PFSK-1 (cell line): ENCODE measurements around the gene CAMTA1.
A peak's percentile ranks its signal among the peaks of the same experiment; 100 is the strongest.

ENCODE experiments used
- FOXP2 ChIP-seq: optimal IDR thresholded peaks from 2 replicates; pipeline ENCODE3; 2011; ENCODE audit warnings: borderline replicate concordance, control low read depth, inconsistent platforms; ENCODE audit not compliant: insufficient read depth; ENCODE audit errors: extremely low read length, extremely low read depth
- POLR2AphosphoS5 ChIP-seq: IDR thresholded peaks from 2 replicates; pipeline ENCODE4 v1.6.1; 2012; ENCODE audit warnings: low read depth, mild to moderate bottlenecking, control low read depth, low read length, moderate library complexity
- SIN3A ChIP-seq: IDR thresholded peaks from 2 replicates; pipeline ENCODE4 v1.6.1; 2012; ENCODE audit warnings: mild to moderate bottlenecking, low read length, moderate library complexity, borderline replicate concordance; ENCODE audit not compliant: insufficient read depth
- TAF1 ChIP-seq: IDR thresholded peaks from 2 replicates; pipeline ENCODE4 v1.6.1; 2012; ENCODE audit warnings: low read length, control low read depth, borderline replicate concordance; ENCODE audit not compliant: insufficient read depth
- TF ChIP-seq, protein P1 (sequence below), 2 experiments: IDR thresholded peaks; 2 replicates each; pipeline versions ENCODE4 v1.6.1 to v1.8.0; 2011 to 2012; ENCODE audit warnings: low read depth in 2 of 2, low read length in 2 of 2, control low read depth in 1 of 2, inconsistent platforms in 1 of 2, mild to moderate bottlenecking in 1 of 2, moderate library complexity in 1 of 2; ENCODE audit not compliant: insufficient read depth in 1 of 2

The CAMTA1 gene

DNA sequence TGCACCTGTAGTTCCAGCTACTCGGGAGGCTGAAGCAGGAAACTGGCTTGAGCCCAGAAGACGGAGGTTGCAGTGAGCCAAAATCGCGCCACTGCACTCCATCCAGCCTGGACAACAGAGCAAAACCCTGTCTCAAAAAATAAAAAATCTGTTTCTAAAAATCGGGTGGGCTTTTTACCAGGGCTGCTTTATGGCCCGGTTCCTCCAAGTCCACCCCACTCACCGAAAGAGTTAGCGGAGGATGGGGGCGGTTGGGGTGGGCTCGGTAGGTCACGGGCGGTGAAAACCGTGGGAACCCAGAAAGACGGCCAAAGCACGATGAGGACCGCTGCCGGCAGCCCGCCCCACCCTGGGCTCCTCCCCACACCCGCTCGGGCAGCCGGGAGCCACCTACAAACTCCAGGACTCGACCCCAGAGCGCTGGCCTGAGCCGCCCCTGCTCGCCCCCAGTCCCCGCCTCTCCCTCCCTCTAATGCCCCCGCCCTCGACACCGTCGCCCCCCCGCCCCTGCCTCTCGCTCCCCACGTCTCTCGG lies 998.0 kb downstream of the CAMTA1 start:
- peak; percentile 7 for TF ChIP-seq FOXP2
- TF ChIP-seq, protein P1, sequence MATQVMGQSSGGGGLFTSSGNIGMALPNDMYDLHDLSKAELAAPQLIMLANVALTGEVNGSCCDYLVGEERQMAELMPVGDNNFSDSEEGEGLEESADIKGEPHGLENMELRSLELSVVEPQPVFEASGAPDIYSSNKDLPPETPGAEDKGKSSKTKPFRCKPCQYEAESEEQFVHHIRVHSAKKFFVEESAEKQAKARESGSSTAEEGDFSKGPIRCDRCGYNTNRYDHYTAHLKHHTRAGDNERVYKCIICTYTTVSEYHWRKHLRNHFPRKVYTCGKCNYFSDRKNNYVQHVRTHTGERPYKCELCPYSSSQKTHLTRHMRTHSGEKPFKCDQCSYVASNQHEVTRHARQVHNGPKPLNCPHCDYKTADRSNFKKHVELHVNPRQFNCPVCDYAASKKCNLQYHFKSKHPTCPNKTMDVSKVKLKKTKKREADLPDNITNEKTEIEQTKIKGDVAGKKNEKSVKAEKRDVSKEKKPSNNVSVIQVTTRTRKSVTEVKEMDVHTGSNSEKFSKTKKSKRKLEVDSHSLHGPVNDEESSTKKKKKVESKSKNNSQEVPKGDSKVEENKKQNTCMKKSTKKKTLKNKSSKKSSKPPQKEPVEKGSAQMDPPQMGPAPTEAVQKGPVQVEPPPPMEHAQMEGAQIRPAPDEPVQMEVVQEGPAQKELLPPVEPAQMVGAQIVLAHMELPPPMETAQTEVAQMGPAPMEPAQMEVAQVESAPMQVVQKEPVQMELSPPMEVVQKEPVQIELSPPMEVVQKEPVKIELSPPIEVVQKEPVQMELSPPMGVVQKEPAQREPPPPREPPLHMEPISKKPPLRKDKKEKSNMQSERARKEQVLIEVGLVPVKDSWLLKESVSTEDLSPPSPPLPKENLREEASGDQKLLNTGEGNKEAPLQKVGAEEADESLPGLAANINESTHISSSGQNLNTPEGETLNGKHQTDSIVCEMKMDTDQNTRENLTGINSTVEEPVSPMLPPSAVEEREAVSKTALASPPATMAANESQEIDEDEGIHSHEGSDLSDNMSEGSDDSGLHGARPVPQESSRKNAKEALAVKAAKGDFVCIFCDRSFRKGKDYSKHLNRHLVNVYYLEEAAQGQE (IDR thresholded peaks at IDR 0.05; ENCODE audit: insufficient read depth in 1 of 2, low read depth in 2 of 2, low read length in 2 of 2) = no peak

- TF ChIP-seq TAF1 (no peak), FOXP2 (peak; percentile 5)
- TF ChIP-seq, protein P1 (IDR thresholded peaks at IDR 0.05; ENCODE audit: insufficient read depth in 1 of 2, low read depth in 2 of 2, low read length in 2 of 2) = no peak
Observed at GRCh38 chr1:7783826-7784491, 998.7 kb downstream of the CAMTA1 start, which contains the start of gene PER3. Gene PER3, plus strand, starts transcription at chr1:7784291. Its CDS starts 587 bp downstream, at chr1:7784878.

DNA sequence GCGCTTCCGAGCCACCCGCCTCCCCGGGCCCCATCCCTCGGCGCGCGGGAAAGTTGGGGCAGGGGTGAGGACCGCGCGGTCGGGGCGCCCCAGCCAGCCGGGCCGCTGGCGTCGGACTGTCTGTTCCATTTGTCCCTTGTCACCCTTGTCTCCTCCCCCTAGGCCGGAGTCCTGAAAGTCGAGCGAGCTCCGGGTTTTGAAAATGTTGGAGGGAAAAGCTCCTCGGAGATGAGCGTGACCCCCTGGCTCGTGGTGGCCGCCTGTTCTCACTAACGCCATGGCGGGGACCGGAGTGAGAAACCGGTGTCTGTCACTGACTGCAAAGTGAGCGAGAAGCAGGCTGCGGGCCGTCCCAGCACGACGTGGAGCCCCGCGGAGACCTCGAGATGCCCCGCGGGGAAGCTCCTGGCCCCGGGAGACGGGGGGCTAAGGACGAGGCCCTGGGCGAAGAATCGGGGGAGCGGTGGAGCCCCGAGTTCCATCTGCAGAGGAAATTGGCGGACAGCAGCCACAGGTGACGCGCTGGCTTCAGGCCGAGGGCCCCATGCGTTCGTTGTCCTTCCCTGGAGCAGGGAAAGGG lies 999.3 kb downstream of the CAMTA1 start:
- TF ChIP-seq FOXP2 (no peak), TAF1 (no peak), POLR2AphosphoS5 (no peak), SIN3A (no peak)

GRCh38 chr1:7785108-7785507 lies 999.9 kb downstream of the CAMTA1 start:
- TF ChIP-seq TAF1 (no peak), POLR2AphosphoS5 (no peak), SIN3A (no peak), FOXP2 (no peak)
- TF ChIP-seq, protein P1 (IDR thresholded peaks at IDR 0.05; ENCODE audit: insufficient read depth in 1 of 2, low read depth in 2 of 2, low read length in 2 of 2) = no peak

DNA sequence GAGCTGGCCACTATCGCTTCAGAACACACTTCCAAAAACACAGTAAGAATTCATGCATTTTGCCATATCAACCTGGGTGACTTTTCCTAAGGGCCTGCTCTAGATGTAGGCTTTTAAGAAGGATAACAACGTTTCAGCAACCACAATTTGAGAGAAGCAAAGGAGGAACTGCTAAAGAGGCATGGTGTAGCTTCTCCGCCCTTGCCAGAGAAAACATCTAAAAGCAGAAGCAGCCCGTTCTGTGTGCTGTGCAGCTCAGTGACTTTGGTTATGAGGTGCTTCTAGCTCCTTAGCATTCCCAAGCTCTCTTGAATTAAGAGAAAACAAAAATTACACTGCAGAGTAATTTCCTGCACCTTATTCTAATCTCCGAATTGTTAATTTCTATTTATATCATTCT lies 1001.5 kb downstream of the CAMTA1 start:
- no peak for TF ChIP-seq POLR2AphosphoS5
- TF ChIP-seq TAF1 = no peak
- TF ChIP-seq SIN3A = no peak
- no peak for TF ChIP-seq FOXP2
- TF ChIP-seq, protein P1 (IDR thresholded peaks at IDR 0.05; ENCODE audit: insufficient read depth in 1 of 2, low read depth in 2 of 2, low read length in 2 of 2) = no peak
